ENCODE results near the gene CACNB4. TPM values are rescaled to one million over a fixed set of nuclear protein-coding genes. Genes with fewer than 3 reads are reported as not detected.
"Not testable (repeated sequence)": the region's sequence is repeated elsewhere in the genome, so short reads cannot be mapped to it uniquely, and the experiment has no call there.

Gene CACNB4
- total RNA-seq, 1 donor from 2014 or later = 5.6 TPM

- TF ChIP-seq CTCF (conservative IDR thresholded peaks at IDR 0.05) = no peak
- Mint-ChIP-seq H3K27ac (no peak overlapping the region), H3K9me3 (no peaks in the 10 kb centered on the region), H3K36me3 (no peaks in the 10 kb centered on the region), H3K27me3 (no peaks in the 10 kb centered on the region), H3K4me1 (ENCODE audit: unreplicated experiment) (peaks cover 8% of the 10 kb centered on the region), H3K4me3 (no peak overlapping the region)
- DNase-seq (ENCODE audit: extremely low spot score, unreplicated experiment) = no peak
Observed at GRCh38 chr2:151995161-151995557, 103.7 kb downstream of the CACNB4 start.

GRCh38 chr2:151994178-151994577 lies 104.7 kb downstream of the CACNB4 start:
- not testable (repeated sequence) for DNase-seq (ENCODE audit: extremely low spot score, unreplicated experiment); H3K4me1 Mint-ChIP-seq (ENCODE audit: unreplicated experiment); H3K36me3 Mint-ChIP-seq; H3K9me3 Mint-ChIP-seq; H3K27me3 Mint-ChIP-seq; H3K4me3 Mint-ChIP-seq; H3K27ac Mint-ChIP-seq

GRCh38 chr2:151991010-151991409 lies 107.8 kb downstream of the CACNB4 start:
- Mint-ChIP-seq H3K4me1 (ENCODE audit: unreplicated experiment) (peaks cover 4% of the 10 kb centered on the region), H3K27me3 (no peaks in the 10 kb centered on the region), H3K9me3 (no peaks in the 10 kb centered on the region), H3K27ac (no peak overlapping the region), H3K4me3 (no peak overlapping the region), H3K36me3 (no peaks in the 10 kb centered on the region)
- DNase-seq (ENCODE audit: extremely low spot score, unreplicated experiment) = no peak
- TF ChIP-seq CTCF (conservative IDR thresholded peaks at IDR 0.05) = no peak

GRCh38 chr2:151989378-151989777 lies 109.5 kb downstream of the CACNB4 start:
- no peak overlapping the region for H3K4me3 Mint-ChIP-seq
- no peaks in the 10 kb centered on the region for H3K27me3 Mint-ChIP-seq
- no peak for TF ChIP-seq CTCF (conservative IDR thresholded peaks at IDR 0.05)
- H3K27ac Mint-ChIP-seq = no peak overlapping the region
- H3K4me1 Mint-ChIP-seq (ENCODE audit: unreplicated experiment) = peaks cover 4% of the 10 kb centered on the region
- no peak for DNase-seq (ENCODE audit: extremely low spot score, unreplicated experiment)
- no peaks in the 10 kb centered on the region for H3K9me3 Mint-ChIP-seq
- no peaks in the 10 kb centered on the region for H3K36me3 Mint-ChIP-seq

- H3K36me3 Mint-ChIP-seq = no peaks in the 10 kb centered on the region
- no peaks in the 10 kb centered on the region for H3K27me3 Mint-ChIP-seq
- DNase-seq (ENCODE audit: extremely low spot score, unreplicated experiment) = no peak
- H3K27ac Mint-ChIP-seq = no peak overlapping the region
- no peak overlapping the region for H3K4me3 Mint-ChIP-seq
- H3K4me1 Mint-ChIP-seq (ENCODE audit: unreplicated experiment) = no peaks in the 10 kb centered on the region
- no peak for TF ChIP-seq CTCF (conservative IDR thresholded peaks at IDR 0.05)
- H3K9me3 Mint-ChIP-seq = no peaks in the 10 kb centered on the region
Observed at GRCh38 chr2:151987484-151987883, 111.4 kb downstream of the CACNB4 start.

- no peak overlapping the region for H3K27ac Mint-ChIP-seq
- TF ChIP-seq CTCF (conservative IDR thresholded peaks at IDR 0.05) = no peak
- DNase-seq (ENCODE audit: extremely low spot score, unreplicated experiment) = no peak
- H3K27me3 Mint-ChIP-seq = peaks cover 3% of the 10 kb centered on the region
- H3K4me1 Mint-ChIP-seq (ENCODE audit: unreplicated experiment) = peaks cover 2% of the 10 kb centered on the region
- H3K36me3 Mint-ChIP-seq = no peaks in the 10 kb centered on the region
- H3K4me3 Mint-ChIP-seq = no peak overlapping the region
- peaks cover 5% of the 10 kb centered on the region for H3K9me3 Mint-ChIP-seq
Observed at GRCh38 chr2:151984424-151985083, 114.3 kb downstream of the CACNB4 start.

Data from type B pancreatic cell (in vitro differentiated cells).